K562 (cell line): ENCODE results near the gene HAUS1. TPM values are rescaled to one million over a fixed set of nuclear protein-coding genes. Genes with fewer than 3 reads are reported as not detected.

ENCODE experiments used
- ATAC-seq: fragments of 200-7000 bp; cut with Tn5 transposase; 3 replicates; pipeline ENCODE4 v1.9.1; 2020; ENCODE audit warnings: moderate library complexity
- BruUV-seq: library from RNA; stranded (reverse); fragments of 400-500 nt; replicated peaks from 2 replicates; lab custom pipeline; 2021; lab: Mats Ljungman, UMichigan
- CTCF ChIA-PET: fragments of 300-600 bp; formaldehyde crosslinking; extraction: SDS; loops from one replicate; lab custom pipeline; 2021; ENCODE audit warnings: low intra/inter-chr PET ratio; lab: Yijun Ruan, JAX
- POLR2A ChIA-PET: fragments of 300-600, 350-650 bp; sonication (Branson Sonifier 250); formaldehyde crosslinking; extraction: SDS; loops from one replicate; lab custom pipeline; 2021; ENCODE audit warnings: antibody characterized with exemption, inconsistent platforms; lab: Yijun Ruan, JAX
- DNase-seq, 4 experiments: peaks; one replicate each; pipeline versions ENCODE4 v3.0.0 to v3.0.0-alpha.2; 2011 to 2018; ENCODE audit warnings: low spot score in 3 of 4, mixed read lengths in 3 of 4; ENCODE audit errors: extremely low read depth in 1 of 4
- FAIRE-seq: peaks from 2 replicates; lab custom pipeline; 2011; peaks lifted over from hg19 to GRCh38; lab: Jason Lieb, UNC
- H2AFZ ChIP-seq: 2 replicates; pipeline ENCODE4 v1.6.0; 2011; ENCODE audit warnings: low read depth, low read length, control low read depth, inconsistent platforms
- H3K27ac ChIP-seq: fragments of 200-600 bp; 3 replicates; pipeline ENCODE4 v1.8.0; 2011; ENCODE audit warnings: low read depth, mild to moderate bottlenecking, control low read depth, inconsistent platforms, low read length, moderate library complexity, mixed read lengths; ENCODE audit errors: extremely low read depth
- H3K27me3 ChIP-seq, 2 experiments: fragments of 300-600 bp in 1 of 2; 2 replicates in 1 of 2; 3 replicates in 1 of 2; pipeline versions ENCODE4 v1.6.0 to v1.8.0; 2011; ENCODE audit warnings: inconsistent platforms in 2 of 2, low read length in 2 of 2, mild to moderate bottlenecking in 1 of 2, mixed read lengths in 1 of 2, moderate library complexity in 1 of 2; ENCODE audit not compliant: control insufficient read depth in 2 of 2, insufficient read depth in 2 of 2
- H3K36me3 ChIP-seq: fragments of 300-600 bp; 3 replicates; pipeline ENCODE4 v1.8.0; 2011; ENCODE audit warnings: mild to moderate bottlenecking, low read length, inconsistent platforms; ENCODE audit not compliant: control insufficient read depth, insufficient read depth
- H3K4me1 ChIP-seq, 2 experiments: fragments of 200-600 bp in 1 of 2; replicated peaks in 1 of 2; 2 replicates in 1 of 2; 3 replicates in 1 of 2; pipeline versions ENCODE4 v1.5.1 to v1.8.0; 2011; ENCODE audit warnings: inconsistent platforms in 2 of 2, low read length in 2 of 2, mild to moderate bottlenecking in 1 of 2, mixed read lengths in 1 of 2, moderate library complexity in 1 of 2; ENCODE audit not compliant: control insufficient read depth in 2 of 2, insufficient read depth in 2 of 2
- H3K4me2 ChIP-seq: 2 replicates; pipeline ENCODE4 v1.6.1; 2011; ENCODE audit warnings: low read length, control low read depth, inconsistent platforms, mixed read lengths; ENCODE audit not compliant: insufficient read depth
- H3K4me3 ChIP-seq: fragments of 200-600 bp; sonication (generic), shearing (Covaris generic); 2 replicates; pipeline ENCODE4 v1.5.1; 2016; ENCODE audit warnings: control low read depth, inconsistent platforms
- H3K79me2 ChIP-seq: fragments of 200-600 bp; 3 replicates; pipeline ENCODE4 v1.8.0; 2011; ENCODE audit warnings: low read length, inconsistent platforms; ENCODE audit not compliant: control insufficient read depth, insufficient read depth
- H3K9ac ChIP-seq, 2 experiments: 2 replicates each; pipeline versions ENCODE4 v1.6.0 to v1.6.1; 2011; ENCODE audit warnings: low read depth in 2 of 2, low read length in 2 of 2, control low read depth in 1 of 2, inconsistent platforms in 1 of 2, mild to moderate bottlenecking in 1 of 2, mixed read lengths in 1 of 2; ENCODE audit not compliant: insufficient read depth in 1 of 2
- H3K9me1 ChIP-seq: one replicate; pipeline ENCODE4 v1.6.0; 2011; ENCODE audit warnings: inconsistent platforms, mild to moderate bottlenecking, low read length, moderate library complexity; ENCODE audit not compliant: control insufficient read depth, insufficient read depth
- H3K9me3 ChIP-seq: replicated peaks from 2 replicates; pipeline ENCODE4 v1.5.1; 2011; ENCODE audit warnings: low read depth, low read length, inconsistent platforms; ENCODE audit not compliant: control insufficient read depth, insufficient read depth
- H4K20me1 ChIP-seq: replicated peaks from 2 replicates; pipeline ENCODE4 v1.6.1; 2011; ENCODE audit warnings: low read length, inconsistent platforms, mixed read lengths; ENCODE audit not compliant: control insufficient read depth, insufficient read depth
- HMG20A ChIP-seq: fragments of 450-650 bp; formaldehyde crosslinking; conservative IDR thresholded peaks from 2 replicates; pipeline ENCODE4 v1.4.0; 2020; ENCODE audit warnings: mild to moderate bottlenecking, mixed read lengths
- HOMEZ ChIP-seq: fragments of 250-450 bp; sonication (Bioruptor Pico); IDR thresholded peaks from 2 replicates; pipeline ENCODE4 v1.4.0; 2020; ENCODE audit warnings: mild to moderate bottlenecking, moderate library complexity
- LCOR ChIP-seq: sonication (generic); formaldehyde crosslinking; IDR thresholded peaks from 2 replicates; pipeline ENCODE4 v1.8.0; 2022; ENCODE audit warnings: mild to moderate bottlenecking, missing genetic modification reagents
- PBX2 ChIP-seq, 2 experiments: IDR thresholded peaks in 1 of 2; conservative IDR thresholded peaks in 1 of 2; 2 replicates each; pipeline ENCODE4 v1.6.1; 2016; ENCODE audit warnings: low read depth in 2 of 2, mild to moderate bottlenecking in 1 of 2, missing compliant biosample characterization in 1 of 2, missing genetic modification characterization in 1 of 2, moderate library complexity in 1 of 2
- ZNF121 ChIP-seq: sonication (generic); formaldehyde crosslinking; conservative IDR thresholded peaks from 2 replicates; pipeline ENCODE4 v1.8.0; 2022; ENCODE audit warnings: missing genetic modification reagents
- ZNF354B ChIP-seq: fragments of 250-450 bp; sonication (Bioruptor Pico); IDR thresholded peaks from 2 replicates; pipeline ENCODE4 v1.4.0; 2020
- WGBS: fragments of 100-300 bp; shearing (Covaris generic); methylation state at CpG from one replicate; pipeline ENCODE4 v1.1.6; 2016; ENCODE audit warnings: low coverage, mixed read lengths; ENCODE audit not compliant: insufficient coverage; ENCODE audit errors: missing lambda C conversion rate; 5-methylcytosine and 5-hydroxymethylcytosine counted together
- in situ Hi-C: fragments of 300-500 bp; cut with MboI; formaldehyde crosslinking; loops from 4 replicates; pipeline ENCODE4 v1.15.0; 2018; ENCODE audit warnings: inconsistent platforms, mixed read lengths
- intact Hi-C: fragments of 100-400 bp; cut with micrococcal nuclease; formaldehyde crosslinking; loops from 2 replicates; pipeline ENCODE4 v1.14.2; 2022
- polyA plus RNA-seq, 8 experiments: library from polyadenylated mRNA; depleted of rRNA in 4 of 8; stranded (reverse) in 5 of 8; unstranded in 3 of 8; fragments of >200 nt; fragmentation: Nextera tagmentation in 2 of 8; fragmentation: Illumina TruSeq in 1 of 8; extraction: Ambion mirVana in 2 of 8; extraction: Trizol in 1 of 8; gene quantifications; 2 replicates each; pipeline versions ENCODE4 v1.2.1 to v1.2.3, GENCODE V29; 2011 to 2014; ENCODE audit warnings: inconsistent platforms in 1 of 8, missing spikeins in 1 of 8
- total RNA-seq, 7 experiments: library from RNA; depleted of rRNA in 6 of 7; stranded (reverse); fragments of >200 nt in 6 of 7; fragmentation: Illumina TruSeq in 2 of 7; extraction: Trizol in 2 of 7; gene quantifications; 2 replicates each; pipeline versions ENCODE4 v1.2.1 to v1.2.3, GENCODE V29; 2011 to 2021; ENCODE audit warnings: low replicate concordance in 1 of 7
- TF ChIP-seq, protein P1 (sequence below), 2 experiments: fragments of 450-650 bp in 1 of 2; IDR thresholded peaks; 2 replicates each; pipeline ENCODE4 v1.6.1; 2011 to 2017; ENCODE audit warnings: low read depth in 2 of 2, antibody characterized with exemption in 1 of 2, borderline replicate concordance in 1 of 2, low read length in 1 of 2, mild to moderate bottlenecking in 1 of 2, mixed read lengths in 1 of 2; ENCODE audit not compliant: control insufficient read depth in 1 of 2

HAUS1 gene
- total and polyA plus RNA-seq, 9 of the 15 experiments (the other 6 are each of a cell fraction or from before 2014, with no cell fraction given): 45.6 to 135 (median 76.3) TPM

DNA sequence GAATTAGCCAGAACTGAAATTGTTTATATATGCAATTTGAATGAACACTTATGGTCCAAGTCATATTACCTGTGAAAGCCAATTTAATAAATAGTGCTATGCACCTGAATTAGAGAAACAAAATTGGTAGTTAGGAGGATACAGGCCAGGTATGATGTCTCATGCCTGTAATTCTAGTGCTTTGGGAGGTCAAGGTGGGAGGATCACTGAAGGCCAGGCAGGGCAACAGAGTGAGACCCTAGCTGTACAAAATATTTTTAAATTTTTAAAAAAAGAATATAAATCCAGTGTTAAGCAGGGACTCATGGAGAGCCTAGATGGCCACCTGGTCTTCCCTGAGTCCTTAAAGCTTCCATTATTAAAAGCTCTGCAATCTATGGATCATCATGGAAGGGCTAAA is 24.8 kb upstream of the HAUS1 start:
- Histone ChIP-seq H2AFZ (no peak overlapping the region), H3K4me1 (no peaks in the 10 kb centered on the region; a peak in 1 of 5 replicates)
- intact Hi-C loops: no loop called here
- ATAC-seq: no peak
- TF ChIP-seq HMG20A: no peak
- peak; percentile 56; the same call in 1 of the 2 replicates for TF ChIP-seq ZNF121 (CRISPR knock-in tag)
- TF ChIP-seq, all 486 proteins: peak for 1
- in situ Hi-C loops: loop anchor here (10.0 kb wide), 1 partner anchor 405 kb away; no protein-coding TSS in a partner anchor
- no peaks in the 10 kb centered on the region for H3K9me3 ChIP-seq
- no TSS peak for BruUV-seq
- no peaks in the 10 kb centered on the region for H3K9me1 ChIP-seq
- ChIA-PET CTCF (no interaction called here), POLR2A (interaction anchor here (0.6 kb wide), 1 partner anchor 1889 kb away, joined by 3 read pairs; no protein-coding TSS in a partner anchor)
- H3K4me3 ChIP-seq: no peak overlapping the region
- no peaks in the 10 kb centered on the region for H4K20me1 ChIP-seq
- FAIRE-seq: no peak
- no peak overlapping the region for H3K27ac ChIP-seq
- H3K27me3 ChIP-seq: no peaks in the 10 kb centered on the region
- no peak for DNase-seq
- peaks cover 46% of the 10 kb centered on the region for H3K36me3 ChIP-seq
- H3K79me2 ChIP-seq: no peaks in the 10 kb centered on the region
- H3K9ac ChIP-seq: no peak overlapping the region
- H3K4me2 ChIP-seq: no peak overlapping the region

- DNase-seq (no peak), ATAC-seq (no peak), FAIRE-seq (no peak)
- BruUV-seq: no TSS peak
- ChIA-PET POLR2A (interaction anchor here (0.5 to 0.6 kb wide), 2 partner anchors 8 to 657 kb away, joined by 3 to 5 read pairs; partner anchors contain the start of gene PSTPIP2), CTCF (no interaction called here)
- Histone ChIP-seq H3K4me2 (no peak overlapping the region), H3K27ac (no peak overlapping the region), H3K9me1 (no peaks in the 10 kb centered on the region), H3K36me3 (peaks cover 54% of the 10 kb centered on the region), H4K20me1 (no peaks in the 10 kb centered on the region), H3K79me2 (no peaks in the 10 kb centered on the region), H3K4me1 (no peaks in the 10 kb centered on the region; a peak in 1 of 5 replicates), H3K9me3 (no peaks in the 10 kb centered on the region), H3K4me3 (no peak overlapping the region), H3K9ac (no peak overlapping the region), H3K27me3 (no peaks in the 10 kb centered on the region), H2AFZ (no peak overlapping the region)
- intact Hi-C loops (no loop called here), in situ Hi-C loops (no loop called here)
- 85% methylated on average over 1 of the region's 1 CpG for WGBS
- TF ChIP-seq LCOR (CRISPR knock-in tag) (no peak), ZNF354B (CRISPR knock-in tag) (no peak), HOMEZ (CRISPR knock-in tag) (no peak), PBX2 (CRISPR knock-in tag; IDR thresholded peaks at IDR 0.05; ENCODE audit: low read depth) (no peak), PBX2 (tag; conservative IDR thresholded peaks at IDR 0.05; ENCODE audit: low read depth) (no peak)
- TF ChIP-seq, protein P1, sequence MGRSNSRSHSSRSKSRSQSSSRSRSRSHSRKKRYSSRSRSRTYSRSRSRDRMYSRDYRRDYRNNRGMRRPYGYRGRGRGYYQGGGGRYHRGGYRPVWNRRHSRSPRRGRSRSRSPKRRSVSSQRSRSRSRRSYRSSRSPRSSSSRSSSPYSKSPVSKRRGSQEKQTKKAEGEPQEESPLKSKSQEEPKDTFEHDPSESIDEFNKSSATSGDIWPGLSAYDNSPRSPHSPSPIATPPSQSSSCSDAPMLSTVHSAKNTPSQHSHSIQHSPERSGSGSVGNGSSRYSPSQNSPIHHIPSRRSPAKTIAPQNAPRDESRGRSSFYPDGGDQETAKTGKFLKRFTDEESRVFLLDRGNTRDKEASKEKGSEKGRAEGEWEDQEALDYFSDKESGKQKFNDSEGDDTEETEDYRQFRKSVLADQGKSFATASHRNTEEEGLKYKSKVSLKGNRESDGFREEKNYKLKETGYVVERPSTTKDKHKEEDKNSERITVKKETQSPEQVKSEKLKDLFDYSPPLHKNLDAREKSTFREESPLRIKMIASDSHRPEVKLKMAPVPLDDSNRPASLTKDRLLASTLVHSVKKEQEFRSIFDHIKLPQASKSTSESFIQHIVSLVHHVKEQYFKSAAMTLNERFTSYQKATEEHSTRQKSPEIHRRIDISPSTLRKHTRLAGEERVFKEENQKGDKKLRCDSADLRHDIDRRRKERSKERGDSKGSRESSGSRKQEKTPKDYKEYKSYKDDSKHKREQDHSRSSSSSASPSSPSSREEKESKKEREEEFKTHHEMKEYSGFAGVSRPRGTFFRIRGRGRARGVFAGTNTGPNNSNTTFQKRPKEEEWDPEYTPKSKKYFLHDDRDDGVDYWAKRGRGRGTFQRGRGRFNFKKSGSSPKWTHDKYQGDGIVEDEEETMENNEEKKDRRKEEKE (IDR thresholded peaks at IDR 0.05; ENCODE audit: borderline replicate concordance in 1 of 2, control insufficient read depth in 1 of 2, low read depth in 2 of 2, low read length in 1 of 2): no peak
Observed at GRCh38 chr18:46080156-46080555, 24.0 kb upstream of the HAUS1 start.
